Heart left ventricle (tissue), 16 donors: ENCODE data around the gene CDC42SE2. TPM values are rescaled to one million over a fixed set of nuclear protein-coding genes. Genes with fewer than 3 reads are reported as not detected.
"Not testable (repeated sequence)": the region's sequence is repeated elsewhere in the genome, so short reads cannot be mapped to it uniquely, and the experiment has no call there.

Experiments used
- ATAC-seq, 4 donors: fragments of 200-7000 bp; cut with Tn5 transposase; one replicate each; pipeline ENCODE4 v1.9.1; 2020 to 2022; ENCODE audit warnings: moderate library complexity in 4 of 4, mild to moderate bottlenecking in 3 of 4, moderate number of reproducible peaks in 1 of 4
- DNase-seq, 5 donors: peaks; one replicate each; pipeline ENCODE4 v3.0.0-alpha.2; 2020
- H3K27ac ChIP-seq, 12 donors: fragments of 200-600 bp; sonication (generic) in 4 of 12; one replicate each; pipeline versions ENCODE4 v1.5.0 to v1.8.0; 2016 to 2022; ENCODE audit warnings: mild to moderate bottlenecking in 2 of 12
- H3K27me3 ChIP-seq, 9 donors: fragments of 200-600 bp; sonication (generic) in 2 of 9; one replicate each; pipeline versions ENCODE4 v1.5.1 to v1.8.0; 2016 to 2022; ENCODE audit warnings: mild to moderate bottlenecking in 3 of 9
- H3K36me3 ChIP-seq, 9 donors: fragments of 200-600 bp; sonication (generic) in 2 of 9; one replicate each; pipeline versions ENCODE4 v1.5.0 to v1.8.0; 2018 to 2022; ENCODE audit warnings: mild to moderate bottlenecking in 2 of 9
- H3K4me1 ChIP-seq, 12 donors: fragments of 200-600 bp; sonication (generic) in 4 of 12; one replicate each; pipeline versions ENCODE4 v1.5.0 to v1.8.0; 2016 to 2022; ENCODE audit warnings: mild to moderate bottlenecking in 3 of 12
- H3K4me3 ChIP-seq, 12 donors: fragments of 200-600 bp; sonication (generic) in 4 of 12; one replicate each; pipeline versions ENCODE4 v1.5.0 to v1.8.0; 2017 to 2022; ENCODE audit warnings: mild to moderate bottlenecking in 9 of 12, moderate library complexity in 4 of 12
- H3K9me3 ChIP-seq, 12 donors: fragments of 200-600 bp; sonication (generic) in 4 of 12; one replicate each; pipeline versions ENCODE4 v1.5.0 to v1.8.0; 2016 to 2022; ENCODE audit warnings: mild to moderate bottlenecking in 1 of 12
- CTCF ChIP-seq, 12 donors: fragments of 200-600 bp; sonication (generic) in 4 of 12; IDR thresholded peaks; one replicate each; pipeline versions ENCODE4 v1.5.0 to v1.8.0; 2018 to 2022; ENCODE audit warnings: antibody characterized with exemption in 12 of 12, mild to moderate bottlenecking in 5 of 12
- POLR2A ChIP-seq, 2 donors: fragments of 450-650 bp; IDR thresholded peaks; one replicate each; pipeline ENCODE4 v1.6.1; 2017; ENCODE audit warnings: antibody characterized with exemption in 2 of 2, mild to moderate bottlenecking in 2 of 2, moderate library complexity in 2 of 2
- WGBS, 4 donors: extraction: QIAGEN DNeasy Blood & Tissue Kit in 2 of 4; methylation state at CpG; one replicate each; pipeline versions ENCODE4 v1.1.5 to v1.1.7; 2013 to 2018; 5-methylcytosine and 5-hydroxymethylcytosine counted together
- intact Hi-C, 10 donors: fragments of 100-400 bp; cut with DNase I; formaldehyde crosslinking; loops; one replicate each; pipeline versions ENCODE4 v1.11.1 to v1.14.2; 2022
- polyA plus RNA-seq, 2 donors: library from polyadenylated mRNA; stranded (reverse); fragments of 200-250 nt; gene quantifications; one replicate each; pipeline ENCODE4 v1.2.3, GENCODE V29; 2013
- total RNA-seq, 9 donors: library from RNA; depleted of rRNA in 2 of 9; stranded (reverse); fragments of >200 nt in 2 of 9; fragmentation: NEBNext Ultra II Directional in 3 of 9; extraction: Animal tissue kit (Norgen Biotek cat#: 25700) in 3 of 9; gene quantifications; one replicate each; pipeline versions ENCODE4 v1.1.0 to v1.2.4, GENCODE V29; 2016 to 2023
- donor health status: ischemic (EF 13 %, LVEDD 7.1; RV severe dilation, severe dysfunction).
- donor health status: healthy with polysubstance abuse.
- donor health status: DM: no; HTN: yes; CAD: no.
- donor health status: DM: no; HTN: no; CAD: no.
- donor health status: ischemic (EF 25% LVEDD 6.9; RV normal size, moderate dysfunction).
- donor health status: ischemic (EF 25% LVEDD 5.7; RV mildly dilated, moderate dysfunction).
- donor health status: healthy.
- donor health status: DM: yes; HTN: yes; CAD: no.
- donor health status: ischemic (EF 35%, LVEDD 5.7; RV mildly dilated, moderate dysfunction).
- donor health status: nonischemic (EF 11% LVEDD 7.7; RV severe dilation, severe dysfunction).
- donor health status: DM: yes; HTN: yes; CAD: no.
- donor health status: PGD.
- donor health status: ischemic (EF 29% LVEDD 5.4; RV normal size, mild dysfunction).
- donor health status: nonischemic (EF 23%, LVEDD 6.1; RV moderate dilation, normal function).

Gene CDC42SE2
- total and polyA plus RNA-seq, 11 donors: 4.8 to 29.2 (median 12.4) TPM

- Histone ChIP-seq H3K9me3 (no peaks in the 10 kb centered on the region), H3K27me3 (no peaks in the 10 kb centered on the region), H3K4me3 (peak overlapping the region in 3 of 12 donors; percentile 13 to 53 (median 18)), H3K36me3 (no peaks in the 10 kb centered on the region), H3K4me1 (peaks cover 0 to 70% (median 0%) of the 10 kb centered on the region in 12 donors), H3K27ac (peak overlapping the region in 4 of 12 donors; percentile 3 to 91 (median 32))
- ATAC-seq (peak; percentile 42 to 91 (median 76)), DNase-seq (peak; percentile 42 to 67 (median 58))
- WGBS, 4 donors: 51 to 54% (median 53%) methylated on average over 6 of the region's 6 CpGs
- TF ChIP-seq CTCF (IDR thresholded peaks at IDR 0.05) (no peak), POLR2A (IDR thresholded peaks at IDR 0.05) (no peak)
- intact Hi-C loops: no loop called here
Observed at GRCh38 chr5:131252824-131253171, 11.1 kb upstream of the CDC42SE2 start.

GRCh38 chr5:131254025-131254424, 9.8 kb upstream of the CDC42SE2 start:
- ATAC-seq, H3K36me3 ChIP-seq, DNase-seq, H3K27me3 ChIP-seq, H3K9me3 ChIP-seq, intact Hi-C loops: not testable (repeated sequence)
- Histone ChIP-seq H3K4me3 (peak overlapping the region in 2 of 12 donors; percentile 11 to 53), H3K27ac (peak overlapping the region in 1 of 12 donors; percentile 91), H3K4me1 (peaks cover 0 to 82% (median 0%) of the 10 kb centered on the region in 12 donors)
- WGBS, 4 donors: 93 to 96% (median 95%) methylated on average over 10 of the region's 10 CpGs

- peak overlapping the region in 1 of 12 donors; percentile 53 for H3K4me3 ChIP-seq
- H3K9me3 ChIP-seq: no peaks in the 10 kb centered on the region
- intact Hi-C loops: no loop called here
- DNase-seq (no peak), ATAC-seq (no peak)
- H3K4me1 ChIP-seq: peaks cover 0 to 84% (median 0%) of the 10 kb centered on the region in 12 donors
- TF ChIP-seq CTCF (IDR thresholded peaks at IDR 0.05) (no peak), POLR2A (IDR thresholded peaks at IDR 0.05) (no peak)
- H3K36me3 ChIP-seq: no peaks in the 10 kb centered on the region
- peak overlapping the region in 1 of 12 donors; percentile 91 for H3K27ac ChIP-seq
- 92 to 95% (median 93%) methylated on average over 2 of the region's 2 CpGs for WGBS, 4 donors
- H3K27me3 ChIP-seq: no peaks in the 10 kb centered on the region
Observed at GRCh38 chr5:131254741-131255140, 9.1 kb upstream of the CDC42SE2 start.

GRCh38 chr5:131256507-131256823, 7.4 kb upstream of the CDC42SE2 start:
- peaks cover 0 to 74% (median 0%) of the 10 kb centered on the region in 12 donors for H3K4me1 ChIP-seq
- DNase-seq (no peak), ATAC-seq (no peak)
- 70 to 85% (median 76%) methylated on average over 2 of the region's 2 CpGs for WGBS, 4 donors
- H3K27me3 ChIP-seq: no peaks in the 10 kb centered on the region
- TF ChIP-seq POLR2A (IDR thresholded peaks at IDR 0.05) (no peak), CTCF (IDR thresholded peaks at IDR 0.05) (no peak)
- no peaks in the 10 kb centered on the region for H3K9me3 ChIP-seq
- peak overlapping the region in 2 of 12 donors; percentile 26 to 86 for H3K27ac ChIP-seq
- H3K36me3 ChIP-seq: no peaks in the 10 kb centered on the region
- no peak overlapping the region for H3K4me3 ChIP-seq
- intact Hi-C loops: no loop called here

GRCh38 chr5:131258733-131259132, 5.1 kb upstream of the CDC42SE2 start:
- DNase-seq (no peak), ATAC-seq (no peak)
- H3K36me3 ChIP-seq: no peaks in the 10 kb centered on the region
- H3K27me3 ChIP-seq: no peaks in the 10 kb centered on the region
- TF ChIP-seq CTCF (IDR thresholded peaks at IDR 0.05) (no peak), POLR2A (IDR thresholded peaks at IDR 0.05) (no peak)
- H3K27ac ChIP-seq: peak overlapping the region in 2 of 12 donors; percentile 17 to 86
- no peaks in the 10 kb centered on the region for H3K9me3 ChIP-seq
- no peak overlapping the region for H3K4me3 ChIP-seq
- H3K4me1 ChIP-seq: peaks cover 0 to 64% (median 2%) of the 10 kb centered on the region in 12 donors
- 68 to 77% (median 70%) methylated on average over 2 of the region's 2 CpGs for WGBS, 4 donors
- intact Hi-C loops: no loop called here
